ENCODE data around the gene SPRTN. TPM values are rescaled to one million over a fixed set of nuclear protein-coding genes. Genes with fewer than 3 reads are reported as not detected.
A peak's percentile ranks its signal among the peaks of the same experiment; 100 is the strongest.

Gene SPRTN
- total and polyA plus RNA-seq, 4 donors: 2.1 to 8.9 (median 6.5) TPM

DNA sequence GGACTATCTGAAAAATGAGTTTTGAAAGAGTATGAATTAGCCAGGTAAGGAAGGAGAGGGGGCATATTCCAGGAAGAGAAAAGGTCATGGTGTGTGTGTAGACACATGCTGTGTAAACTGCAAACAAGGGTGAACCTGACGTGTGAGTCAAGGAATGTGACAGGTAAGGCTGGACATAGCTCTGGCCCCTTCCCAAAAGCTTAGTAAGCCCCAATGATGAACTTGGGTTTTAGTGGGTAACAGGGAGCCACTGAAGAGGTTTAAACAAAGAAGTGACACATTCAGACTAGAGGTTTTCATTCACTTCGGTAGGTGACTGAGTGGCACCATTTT, 47.3 kb downstream of the SPRTN start:
- Histone ChIP-seq H3K4me1 (ENCODE audit: control insufficient read depth in 4 of 4, insufficient read depth in 4 of 4, low read length in 3 of 4) (peaks cover 10 to 27% (median 19%) of the 10 kb centered on the region in 4 donors), H3K36me3 (ENCODE audit: control insufficient read depth in 4 of 4, insufficient read depth in 3 of 4, low read depth in 1 of 4, low read length in 3 of 4) (no peaks in the 10 kb centered on the region), H3K27me3 (ENCODE audit: control insufficient read depth in 4 of 4, insufficient read depth in 4 of 4, low read length in 3 of 4) (no peaks in the 10 kb centered on the region), H3K9ac (ENCODE audit: low read depth in 1 of 2, low read length in 2 of 2) (no peak overlapping the region), H3K9me3 (ENCODE audit: control insufficient read depth in 4 of 4, low read length in 3 of 4) (no peaks in the 10 kb centered on the region), H3K4me3 (ENCODE audit: low read depth in 1 of 3, low read length in 3 of 3) (no peak overlapping the region), H3K27ac (ENCODE audit: low read depth in 1 of 2, low read length in 2 of 2) (peak overlapping the region in 1 of 2 donors; percentile 46)
- 56% methylated on average over 2 of the region's 2 CpGs for WGBS
- DNase-seq (ENCODE audit: low spot score): no peak
- TF ChIP-seq TAF1 (conservative IDR thresholded peaks at IDR 0.05): no peak
- TF ChIP-seq HNF4G (IDR thresholded peaks at IDR 0.05): no peak
- TF ChIP-seq, protein P1, sequence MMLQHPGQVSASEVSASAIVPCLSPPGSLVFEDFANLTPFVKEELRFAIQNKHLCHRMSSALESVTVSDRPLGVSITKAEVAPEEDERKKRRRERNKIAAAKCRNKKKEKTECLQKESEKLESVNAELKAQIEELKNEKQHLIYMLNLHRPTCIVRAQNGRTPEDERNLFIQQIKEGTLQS (IDR thresholded peaks at IDR 0.05): no peak
- TF ChIP-seq FOXA1 (IDR thresholded peaks at IDR 0.05): peak; percentile 24
- peak; percentile 55 for TF ChIP-seq SP1 (IDR thresholded peaks at IDR 0.05)
- TF ChIP-seq RAD21 (IDR thresholded peaks at IDR 0.05): no peak
- peak; percentile 76 to 80 for TF ChIP-seq RXRA (IDR thresholded peaks at IDR 0.05)
- TF ChIP-seq HNF4A (conservative IDR thresholded peaks at IDR 0.05): peak; percentile 39 to 42
- TF ChIP-seq, protein P2, sequence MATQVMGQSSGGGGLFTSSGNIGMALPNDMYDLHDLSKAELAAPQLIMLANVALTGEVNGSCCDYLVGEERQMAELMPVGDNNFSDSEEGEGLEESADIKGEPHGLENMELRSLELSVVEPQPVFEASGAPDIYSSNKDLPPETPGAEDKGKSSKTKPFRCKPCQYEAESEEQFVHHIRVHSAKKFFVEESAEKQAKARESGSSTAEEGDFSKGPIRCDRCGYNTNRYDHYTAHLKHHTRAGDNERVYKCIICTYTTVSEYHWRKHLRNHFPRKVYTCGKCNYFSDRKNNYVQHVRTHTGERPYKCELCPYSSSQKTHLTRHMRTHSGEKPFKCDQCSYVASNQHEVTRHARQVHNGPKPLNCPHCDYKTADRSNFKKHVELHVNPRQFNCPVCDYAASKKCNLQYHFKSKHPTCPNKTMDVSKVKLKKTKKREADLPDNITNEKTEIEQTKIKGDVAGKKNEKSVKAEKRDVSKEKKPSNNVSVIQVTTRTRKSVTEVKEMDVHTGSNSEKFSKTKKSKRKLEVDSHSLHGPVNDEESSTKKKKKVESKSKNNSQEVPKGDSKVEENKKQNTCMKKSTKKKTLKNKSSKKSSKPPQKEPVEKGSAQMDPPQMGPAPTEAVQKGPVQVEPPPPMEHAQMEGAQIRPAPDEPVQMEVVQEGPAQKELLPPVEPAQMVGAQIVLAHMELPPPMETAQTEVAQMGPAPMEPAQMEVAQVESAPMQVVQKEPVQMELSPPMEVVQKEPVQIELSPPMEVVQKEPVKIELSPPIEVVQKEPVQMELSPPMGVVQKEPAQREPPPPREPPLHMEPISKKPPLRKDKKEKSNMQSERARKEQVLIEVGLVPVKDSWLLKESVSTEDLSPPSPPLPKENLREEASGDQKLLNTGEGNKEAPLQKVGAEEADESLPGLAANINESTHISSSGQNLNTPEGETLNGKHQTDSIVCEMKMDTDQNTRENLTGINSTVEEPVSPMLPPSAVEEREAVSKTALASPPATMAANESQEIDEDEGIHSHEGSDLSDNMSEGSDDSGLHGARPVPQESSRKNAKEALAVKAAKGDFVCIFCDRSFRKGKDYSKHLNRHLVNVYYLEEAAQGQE (IDR thresholded peaks at IDR 0.05): no peak
- TF ChIP-seq FOXA2 (IDR thresholded peaks at IDR 0.05): peak; percentile 72
- TF ChIP-seq, protein P3, sequence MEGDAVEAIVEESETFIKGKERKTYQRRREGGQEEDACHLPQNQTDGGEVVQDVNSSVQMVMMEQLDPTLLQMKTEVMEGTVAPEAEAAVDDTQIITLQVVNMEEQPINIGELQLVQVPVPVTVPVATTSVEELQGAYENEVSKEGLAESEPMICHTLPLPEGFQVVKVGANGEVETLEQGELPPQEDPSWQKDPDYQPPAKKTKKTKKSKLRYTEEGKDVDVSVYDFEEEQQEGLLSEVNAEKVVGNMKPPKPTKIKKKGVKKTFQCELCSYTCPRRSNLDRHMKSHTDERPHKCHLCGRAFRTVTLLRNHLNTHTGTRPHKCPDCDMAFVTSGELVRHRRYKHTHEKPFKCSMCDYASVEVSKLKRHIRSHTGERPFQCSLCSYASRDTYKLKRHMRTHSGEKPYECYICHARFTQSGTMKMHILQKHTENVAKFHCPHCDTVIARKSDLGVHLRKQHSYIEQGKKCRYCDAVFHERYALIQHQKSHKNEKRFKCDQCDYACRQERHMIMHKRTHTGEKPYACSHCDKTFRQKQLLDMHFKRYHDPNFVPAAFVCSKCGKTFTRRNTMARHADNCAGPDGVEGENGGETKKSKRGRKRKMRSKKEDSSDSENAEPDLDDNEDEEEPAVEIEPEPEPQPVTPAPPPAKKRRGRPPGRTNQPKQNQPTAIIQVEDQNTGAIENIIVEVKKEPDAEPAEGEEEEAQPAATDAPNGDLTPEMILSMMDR (IDR thresholded peaks at IDR 0.05; ENCODE audit: low read depth, low read length, missing input control): no peak
- TF ChIP-seq, protein P4, sequence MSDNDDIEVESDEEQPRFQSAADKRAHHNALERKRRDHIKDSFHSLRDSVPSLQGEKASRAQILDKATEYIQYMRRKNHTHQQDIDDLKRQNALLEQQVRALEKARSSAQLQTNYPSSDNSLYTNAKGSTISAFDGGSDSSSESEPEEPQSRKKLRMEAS (IDR thresholded peaks at IDR 0.05): peak; percentile 12
- peak in 1 of 2 donors; percentile 36 for TF ChIP-seq JUND (IDR thresholded peaks at IDR 0.05)

DNA sequence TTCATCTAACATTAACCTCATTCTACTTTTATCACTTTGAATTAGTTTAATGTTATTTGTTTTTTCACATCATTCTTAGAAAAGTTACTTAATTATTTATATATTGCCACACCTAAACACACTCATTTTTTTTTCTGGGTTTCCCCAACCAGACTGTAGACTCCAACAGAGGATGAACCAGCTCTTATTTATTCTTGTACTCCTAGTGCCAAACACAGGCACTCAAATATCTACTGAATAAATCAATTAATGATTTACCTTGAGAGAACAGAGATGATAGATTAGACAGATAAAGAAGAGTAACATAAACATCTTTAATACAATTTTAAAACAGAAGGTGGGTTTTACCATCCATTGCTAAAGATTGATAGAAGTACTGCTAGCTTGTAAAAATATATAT, 48.4 kb downstream of the SPRTN start:
- Histone ChIP-seq H3K9me3 (ENCODE audit: control insufficient read depth in 4 of 4, low read length in 3 of 4) (no peaks in the 10 kb centered on the region), H3K27me3 (ENCODE audit: control insufficient read depth in 4 of 4, insufficient read depth in 4 of 4, low read length in 3 of 4) (no peaks in the 10 kb centered on the region), H3K27ac (ENCODE audit: low read depth in 1 of 2, low read length in 2 of 2) (peak overlapping the region in 1 of 2 donors; percentile 43), H3K4me3 (ENCODE audit: low read depth in 1 of 3, low read length in 3 of 3) (no peak overlapping the region), H3K4me1 (ENCODE audit: control insufficient read depth in 4 of 4, insufficient read depth in 4 of 4, low read length in 3 of 4) (peaks cover 10 to 27% (median 19%) of the 10 kb centered on the region in 4 donors), H3K9ac (ENCODE audit: low read depth in 1 of 2, low read length in 2 of 2) (no peak overlapping the region), H3K36me3 (ENCODE audit: control insufficient read depth in 4 of 4, insufficient read depth in 3 of 4, low read depth in 1 of 4, low read length in 3 of 4) (no peaks in the 10 kb centered on the region)
- DNase-seq (ENCODE audit: low spot score): no peak
- TF ChIP-seq YY1 (IDR thresholded peaks at IDR 0.05): peak; percentile 20
- TF ChIP-seq, protein P1 (IDR thresholded peaks at IDR 0.05): peak; percentile 43
- TF ChIP-seq TAF1 (conservative IDR thresholded peaks at IDR 0.05): no peak
- TF ChIP-seq SP1 (IDR thresholded peaks at IDR 0.05): peak; percentile 45
- TF ChIP-seq GABPA (IDR thresholded peaks at IDR 0.05 in 1 of 2, conservative IDR thresholded peaks at IDR 0.05 in 1 of 2): peak in 1 of 2 donors; percentile 16
- peak in 1 of 2 donors; percentile 29 for TF ChIP-seq HNF4A (conservative IDR thresholded peaks at IDR 0.05)
- TF ChIP-seq, protein P2 (IDR thresholded peaks at IDR 0.05): no peak
- TF ChIP-seq, protein P5, sequence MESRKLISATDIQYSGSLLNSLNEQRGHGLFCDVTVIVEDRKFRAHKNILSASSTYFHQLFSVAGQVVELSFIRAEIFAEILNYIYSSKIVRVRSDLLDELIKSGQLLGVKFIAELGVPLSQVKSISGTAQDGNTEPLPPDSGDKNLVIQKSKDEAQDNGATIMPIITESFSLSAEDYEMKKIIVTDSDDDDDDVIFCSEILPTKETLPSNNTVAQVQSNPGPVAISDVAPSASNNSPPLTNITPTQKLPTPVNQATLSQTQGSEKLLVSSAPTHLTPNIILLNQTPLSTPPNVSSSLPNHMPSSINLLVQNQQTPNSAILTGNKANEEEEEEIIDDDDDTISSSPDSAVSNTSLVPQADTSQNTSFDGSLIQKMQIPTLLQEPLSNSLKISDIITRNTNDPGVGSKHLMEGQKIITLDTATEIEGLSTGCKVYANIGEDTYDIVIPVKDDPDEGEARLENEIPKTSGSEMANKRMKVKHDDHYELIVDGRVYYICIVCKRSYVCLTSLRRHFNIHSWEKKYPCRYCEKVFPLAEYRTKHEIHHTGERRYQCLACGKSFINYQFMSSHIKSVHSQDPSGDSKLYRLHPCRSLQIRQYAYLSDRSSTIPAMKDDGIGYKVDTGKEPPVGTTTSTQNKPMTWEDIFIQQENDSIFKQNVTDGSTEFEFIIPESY (IDR thresholded peaks at IDR 0.05): no peak
- TF ChIP-seq RAD21 (IDR thresholded peaks at IDR 0.05): peak in 1 of 2 donors; percentile 28
- peak in 1 of 2 donors; percentile 22 for TF ChIP-seq RXRA (IDR thresholded peaks at IDR 0.05)
